ENCODE results near the gene IGSF23.

GRCh38 chr19:44648631-44649251 lies 35.4 kb downstream of the IGSF23 start:
- TF ChIP-seq EZH2 (IDR thresholded peaks at IDR 0.05), result no peak
- no peak for TF ChIP-seq CTCF (IDR thresholded peaks at IDR 0.05)
